SHP77 (cell line): ENCODE results near the gene HEXIM2.

ENCODE experiments used
- DNase-seq, 2 experiments: peaks; one replicate each; lab custom pipeline; 2025; lab: John Stamatoyannopoulos, UW

Gene HEXIM2

GRCh38 chr17:45144199-45145034, 17.3 kb upstream of the HEXIM2 start:
- no peak for DNase-seq

GRCh38 chr17:45145035-45145389, 16.7 kb upstream of the HEXIM2 start:
- no peak for DNase-seq

- no peak for DNase-seq
These were observed 15.5 kb upstream of the HEXIM2 start for GRCh38 chr17:45146166-45146565.

DNA sequence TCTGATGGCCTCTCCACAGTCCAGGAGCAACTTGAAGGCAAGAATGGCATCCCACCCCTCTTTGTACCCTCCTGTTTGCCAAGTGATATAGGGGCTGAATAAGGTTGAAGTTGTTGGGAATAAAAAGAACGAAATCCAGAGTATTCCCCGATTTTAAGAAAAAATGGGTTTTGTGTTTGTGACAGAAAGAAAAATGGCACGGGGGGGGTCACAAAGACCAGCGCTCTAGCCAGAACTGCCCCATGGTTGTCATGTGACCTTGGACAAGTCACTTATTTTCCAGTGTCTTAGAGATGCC, 15.1 kb upstream of the HEXIM2 start:
- no peak for DNase-seq

DNA sequence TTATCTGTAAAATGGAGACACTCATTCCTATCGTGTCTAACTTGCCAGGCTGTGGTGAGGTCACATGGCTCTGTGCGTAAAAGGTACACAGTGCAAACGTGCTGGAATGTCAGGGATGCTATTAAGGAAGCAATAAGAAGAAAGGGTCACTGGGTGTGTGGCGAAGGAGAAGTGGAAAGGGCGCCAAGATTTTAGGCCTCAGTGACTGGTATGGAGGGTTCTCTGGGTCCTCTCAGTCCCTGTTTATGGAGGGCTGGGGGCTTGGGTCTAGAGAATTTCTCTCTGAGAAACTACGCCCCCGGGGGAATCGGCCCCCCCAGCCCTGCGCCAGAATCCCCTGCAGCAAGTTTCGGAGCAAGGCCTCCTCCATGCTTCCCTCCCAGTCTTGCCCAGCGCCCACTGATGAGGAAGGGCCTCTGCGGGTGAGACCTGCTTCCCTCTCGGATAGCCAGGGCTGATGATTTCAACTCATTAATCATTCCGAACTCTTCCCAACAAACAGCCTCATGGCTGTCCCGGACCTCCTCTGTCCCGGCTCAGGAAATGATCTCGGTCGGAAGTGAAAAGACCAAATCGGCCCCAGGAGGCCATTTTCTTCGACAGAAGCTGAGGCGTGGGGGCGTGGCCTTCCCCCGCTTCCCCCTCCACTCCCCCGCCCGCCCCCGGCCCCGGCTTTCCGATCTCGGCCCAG, 14.6 kb upstream of the HEXIM2 start:
- peak; percentile 78 to 83 for DNase-seq

DNA sequence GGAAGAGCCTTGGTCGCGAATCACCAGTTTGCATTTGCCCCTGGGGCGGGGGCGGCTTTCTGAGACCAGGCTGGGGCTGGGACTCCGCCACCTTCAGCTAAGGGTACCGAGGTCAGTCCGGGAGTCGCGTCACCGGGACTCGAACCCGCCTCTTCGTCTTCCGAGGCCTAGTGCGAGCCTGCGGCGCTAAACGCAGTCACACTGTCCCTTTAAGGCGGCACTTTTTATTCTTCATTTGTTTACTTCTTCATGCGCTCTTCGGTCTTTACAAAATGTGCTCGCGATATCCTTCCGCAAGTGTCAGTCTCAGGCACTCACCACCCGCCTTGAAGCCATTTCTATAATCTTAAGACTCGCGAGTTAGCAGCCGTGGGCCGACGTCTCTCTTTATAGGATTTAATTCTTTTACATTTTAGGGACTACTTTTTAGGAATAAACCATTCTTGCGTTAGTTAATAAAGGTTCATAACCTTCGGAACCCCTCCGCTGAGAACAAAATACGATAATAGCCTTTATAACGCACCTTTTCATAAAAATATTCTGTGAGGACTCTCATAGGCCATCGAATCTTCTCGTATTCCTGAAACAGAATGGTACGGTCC, 14.0 kb upstream of the HEXIM2 start:
- DNase-seq: peak; percentile 82 to 85

DNA sequence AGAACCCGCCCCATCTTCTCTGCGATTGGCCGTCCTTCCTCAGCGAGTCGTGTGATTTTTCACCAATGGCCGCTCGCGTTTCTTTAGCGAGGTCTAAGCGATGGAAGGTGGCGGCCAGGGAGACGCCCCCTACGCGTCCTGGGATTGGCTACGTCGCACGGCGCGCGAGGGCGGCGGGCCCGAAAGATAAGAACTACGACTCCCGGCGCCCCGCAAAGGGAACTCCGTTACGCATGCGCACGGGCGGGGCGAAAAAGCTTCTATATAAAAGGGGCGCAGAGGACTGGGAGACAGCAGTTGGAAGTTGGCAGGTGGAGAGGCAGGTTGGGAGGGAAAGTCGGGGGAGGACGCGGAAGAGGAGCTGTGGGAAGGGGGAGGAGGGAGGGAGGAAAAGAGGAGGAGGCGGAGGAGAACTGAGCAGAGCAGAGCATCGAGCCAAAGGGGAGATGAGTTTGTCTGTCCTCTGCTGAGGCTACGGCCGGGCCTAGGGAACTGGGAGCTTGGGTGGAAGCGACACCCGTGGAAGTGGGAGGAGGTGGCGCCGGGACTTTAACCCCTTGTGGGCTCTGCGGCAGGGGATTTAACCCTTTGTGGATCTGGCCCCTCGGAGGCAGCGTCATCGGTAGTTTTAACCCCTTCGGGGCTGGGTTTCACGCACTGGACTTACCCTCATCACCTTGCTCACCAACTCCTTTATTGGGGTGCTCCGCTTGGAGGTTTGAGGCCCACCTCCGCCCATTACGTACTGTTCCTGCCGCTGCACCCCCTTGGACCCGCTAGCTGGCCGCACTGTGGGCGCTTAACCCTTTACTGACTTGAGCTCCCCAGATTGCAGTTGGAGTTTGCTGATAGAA, 13.3 kb upstream of the HEXIM2 start, which contains the start of gene HEXIM1:
TSS of gene HEXIM1 (plus strand) at position 293 of the 854 bp plus-strand sequence. CDS start 716 bp downstream, outside the sequence.
- DNase-seq: peak; percentile 99

GRCh38 chr17:45149037-45149668, 12.5 kb upstream of the HEXIM2 start:
- DNase-seq: peak; percentile 59 to 64

DNA sequence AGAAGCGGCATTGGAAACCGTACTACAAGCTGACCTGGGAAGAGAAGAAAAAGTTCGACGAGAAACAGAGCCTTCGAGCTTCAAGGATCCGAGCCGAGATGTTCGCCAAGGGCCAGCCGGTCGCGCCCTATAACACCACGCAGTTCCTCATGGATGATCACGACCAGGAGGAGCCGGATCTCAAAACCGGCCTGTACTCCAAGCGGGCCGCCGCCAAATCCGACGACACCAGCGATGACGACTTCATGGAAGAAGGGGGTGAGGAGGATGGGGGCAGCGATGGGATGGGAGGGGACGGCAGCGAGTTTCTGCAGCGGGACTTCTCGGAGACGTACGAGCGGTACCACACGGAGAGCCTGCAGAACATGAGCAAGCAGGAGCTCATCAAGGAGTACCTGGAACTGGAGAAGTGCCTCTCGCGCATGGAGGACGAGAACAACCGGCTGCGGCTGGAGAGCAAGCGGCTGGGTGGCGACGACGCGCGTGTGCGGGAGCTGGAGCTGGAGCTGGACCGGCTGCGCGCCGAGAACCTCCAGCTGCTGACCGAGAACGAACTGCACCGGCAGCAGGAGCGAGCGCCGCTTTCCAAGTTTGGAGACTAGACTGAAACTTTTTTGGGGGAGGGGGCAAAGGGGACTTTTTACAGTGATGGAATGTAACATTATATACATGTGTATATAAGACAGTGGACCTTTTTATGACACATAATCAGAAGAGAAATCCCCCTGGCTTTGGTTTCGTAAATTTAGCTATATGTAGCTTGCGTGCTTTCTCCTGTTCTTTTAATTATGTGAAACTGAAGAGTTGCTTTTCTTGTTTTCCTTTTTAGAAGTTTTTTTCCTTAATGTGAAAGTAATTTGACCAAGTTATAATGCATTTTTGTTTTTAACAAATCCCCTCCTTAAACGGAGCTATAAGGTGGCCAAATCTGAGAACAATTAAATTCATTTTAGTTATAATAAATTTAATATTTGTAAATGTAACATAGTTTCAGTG, 11.7 kb upstream of the HEXIM2 start:
- peak in 1 of 2 experiments; percentile 41 for DNase-seq

GRCh38 chr17:45150911-45151809, 10.5 kb upstream of the HEXIM2 start:
- no peak for DNase-seq

DNA sequence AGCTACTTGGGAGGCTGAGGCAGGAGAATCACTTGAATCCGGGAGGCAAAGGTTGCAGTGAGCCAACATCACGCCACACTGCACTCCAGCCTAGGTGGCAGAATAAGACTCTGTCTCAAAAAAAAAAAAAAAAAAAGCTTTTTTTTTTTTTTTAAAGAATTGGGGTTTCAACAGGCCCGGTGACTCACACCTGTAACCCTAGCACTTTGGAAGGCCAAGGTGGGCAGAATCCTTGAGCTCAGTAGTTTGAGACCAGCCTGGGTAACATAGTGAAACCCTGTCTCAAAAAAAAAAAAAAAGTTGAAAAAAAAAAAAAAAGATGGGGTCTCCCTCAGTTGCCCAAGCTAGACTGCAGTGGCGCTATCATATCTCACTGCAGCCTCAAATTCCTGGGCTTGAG, 6.6 kb upstream of the HEXIM2 start:
- no peak for DNase-seq

GRCh38 chr17:45155483-45155882, 6.2 kb upstream of the HEXIM2 start:
- no peak for DNase-seq

GRCh38 chr17:45156242-45156641, 5.4 kb upstream of the HEXIM2 start:
- no peak for DNase-seq

- peak; percentile 21 to 49 for DNase-seq
These were observed 1.0 kb upstream of the HEXIM2 start for GRCh38 chr17:45160447-45161287.

DNA sequence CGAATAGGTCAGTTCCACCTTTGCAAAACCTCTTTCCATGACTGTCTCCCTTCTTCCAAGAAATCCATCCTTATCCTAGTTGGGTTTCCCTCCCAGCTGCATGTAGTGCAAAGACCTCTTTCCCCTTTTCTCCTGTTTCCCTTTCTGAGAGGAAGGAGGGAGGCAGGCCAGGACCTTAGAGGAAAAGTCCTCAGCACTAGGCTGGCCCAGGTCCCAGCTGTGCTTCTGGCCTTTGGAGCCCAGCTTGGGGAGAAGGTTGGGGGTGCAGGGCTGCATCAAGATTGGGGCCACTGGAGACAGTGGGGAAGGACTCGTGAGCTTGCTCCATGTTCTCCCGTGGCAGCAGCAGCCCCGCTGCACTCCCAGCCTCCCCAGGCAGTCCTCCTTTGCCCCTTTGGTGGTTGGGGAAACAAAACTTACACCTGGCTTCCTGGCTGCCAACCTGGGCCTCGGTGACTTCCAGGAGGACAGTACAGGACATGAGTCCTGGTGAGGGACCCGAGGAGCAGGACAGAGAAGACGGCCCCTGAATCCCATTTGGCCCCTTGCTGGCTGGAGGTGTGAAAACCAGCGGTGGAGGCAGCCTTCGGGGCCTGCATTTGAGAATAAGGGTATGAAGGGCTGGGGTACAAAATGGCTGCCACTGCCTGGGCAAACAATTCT, 481 bp downstream of the HEXIM2 start:
- DNase-seq: no peak

GRCh38 chr17:45164734-45165269, 3.1 kb downstream of the HEXIM2 start:
- DNase-seq: no peak

- DNase-seq: no peak
These were observed 7.5 kb downstream of the HEXIM2 start for GRCh38 chr17:45168991-45169752.
